Measurements from ENCODE around the gene ASCL5. TPM values are rescaled to one million over a fixed set of nuclear protein-coding genes. Genes with fewer than 3 reads are reported as not detected.

The ASCL5 gene
- total RNA-seq (2021) (0.22 TPM in 1 of 2 replicates, not detected in the other), Bru-seq, nascent RNA (percentile 9 among the genes with signal in this experiment), BruChase-seq, experiment 1, labeled RNA remaining after a 2-hour chase (percentile 13 among the genes with signal in this experiment), BruChase-seq, experiment 2, labeled RNA remaining after a 6-hour chase (percentile 19 among the genes with signal in this experiment)
- long read RNA-seq = 0 reads

- ChIA-PET CTCF (no interaction called here), POLR2A (ENCODE audit: low non-redundant PET) (no interaction called here)
- no TSS peak for BruUV-seq (replicated peaks)
- no peak within 1 kb of the TSS for H3K27ac ChIP-seq (ENCODE audit: low read depth, low read length, poor library complexity, severe bottlenecking)
- H3K27me3 ChIP-seq (replicated peaks; ENCODE audit: insufficient read depth, low read depth, low read length, poor library complexity) = no peaks in the 10 kb centered on the region
- intact Hi-C loops (cut with micrococcal nuclease; ENCODE audit: unreplicated experiment) = no loop called here
- no peak for DNase-seq (ENCODE audit: low spot score)
- TF ChIP-seq EZH2 (IDR thresholded peaks at IDR 0.05; ENCODE audit: borderline replicate concordance, low read depth, low read length, poor library complexity, severe bottlenecking) (no peak), CTCF (conservative IDR thresholded peaks at IDR 0.05; ENCODE audit: low read depth, low read length) (no peak)
- H3K9me3 ChIP-seq (ENCODE audit: low read depth, low read length, poor library complexity, severe bottlenecking) = no peaks in the 10 kb centered on the region
- no peaks in the 10 kb centered on the region for H3K36me3 ChIP-seq (ENCODE audit: insufficient read depth, low read length, poor library complexity, severe bottlenecking)
- H3K4me3 ChIP-seq (ENCODE audit: low read depth, low read length, poor library complexity, severe bottlenecking) = no peak within 1 kb of the TSS
- H3K4me1 ChIP-seq (ENCODE audit: insufficient read depth, low read length, poor library complexity, severe bottlenecking) = no peaks in the 10 kb centered on the region
These were observed at the start of gene ASCL5 for GRCh38 chr1:201126832-201127754. ASCL5 (minus strand) TSS chr1:201127184; CDS start chr1:201115372, 11,812 bp downstream.

GRCh38 chr1:201175820-201176500, 49.0 kb upstream of the ASCL5 start:
- DNase-seq (ENCODE audit: low spot score) = no peak
- Histone ChIP-seq H3K27me3 (replicated peaks; ENCODE audit: insufficient read depth, low read depth, low read length, poor library complexity) (no peaks in the 10 kb centered on the region), H3K9me3 (ENCODE audit: low read depth, low read length, poor library complexity, severe bottlenecking) (no peaks in the 10 kb centered on the region), H3K4me3 (ENCODE audit: low read depth, low read length, poor library complexity, severe bottlenecking) (no peak overlapping the region), H3K4me1 (ENCODE audit: insufficient read depth, low read length, poor library complexity, severe bottlenecking) (peaks cover 5% of the 10 kb centered on the region), H3K27ac (ENCODE audit: low read depth, low read length, poor library complexity, severe bottlenecking) (no peak overlapping the region), H3K36me3 (ENCODE audit: insufficient read depth, low read length, poor library complexity, severe bottlenecking) (no peaks in the 10 kb centered on the region)
- CTCF ChIA-PET = no interaction called here
- BruUV-seq (replicated peaks) = no TSS peak
- intact Hi-C loops (cut with micrococcal nuclease; ENCODE audit: unreplicated experiment) = no loop called here
- POLR2A ChIA-PET (ENCODE audit: low non-redundant PET) = no interaction called here
- no peak for TF ChIP-seq CTCF (conservative IDR thresholded peaks at IDR 0.05; ENCODE audit: low read depth, low read length)
- TF ChIP-seq EZH2 (IDR thresholded peaks at IDR 0.05; ENCODE audit: borderline replicate concordance, low read depth, low read length, poor library complexity, severe bottlenecking) = no peak

GRCh38 chr1:201173736-201174135, 46.8 kb upstream of the ASCL5 start:
- H3K27ac ChIP-seq (ENCODE audit: low read depth, low read length, poor library complexity, severe bottlenecking) = no peak overlapping the region
- H3K36me3 ChIP-seq (ENCODE audit: insufficient read depth, low read length, poor library complexity, severe bottlenecking) = no peaks in the 10 kb centered on the region
- no TSS peak for BruUV-seq (replicated peaks)
- intact Hi-C loops (cut with micrococcal nuclease; ENCODE audit: unreplicated experiment) = no loop called here
- no peak for TF ChIP-seq CTCF (conservative IDR thresholded peaks at IDR 0.05; ENCODE audit: low read depth, low read length)
- TF ChIP-seq EZH2 (IDR thresholded peaks at IDR 0.05; ENCODE audit: borderline replicate concordance, low read depth, low read length, poor library complexity, severe bottlenecking) = no peak
- H3K4me3 ChIP-seq (ENCODE audit: low read depth, low read length, poor library complexity, severe bottlenecking) = no peak overlapping the region
- H3K27me3 ChIP-seq (replicated peaks; ENCODE audit: insufficient read depth, low read depth, low read length, poor library complexity) = no peaks in the 10 kb centered on the region
- no peaks in the 10 kb centered on the region for H3K9me3 ChIP-seq (ENCODE audit: low read depth, low read length, poor library complexity, severe bottlenecking)
- POLR2A ChIA-PET (ENCODE audit: low non-redundant PET) = no interaction called here
- CTCF ChIA-PET = no interaction called here
- no peak for DNase-seq (ENCODE audit: low spot score)
- peaks cover 5% of the 10 kb centered on the region for H3K4me1 ChIP-seq (ENCODE audit: insufficient read depth, low read length, poor library complexity, severe bottlenecking)
